Muscle of arm (tissue), 12 donors: ENCODE measurements around the gene IL27RA. TPM values are rescaled to one million over a fixed set of nuclear protein-coding genes. Genes with fewer than 3 reads are reported as not detected.

ENCODE experiments used
- polyA plus RNA-seq, 12 donors: library from polyadenylated mRNA; unstranded; fragments of 120-200 nt; gene quantifications; one replicate each; pipeline ENCODE4 v1.2.1, GENCODE V29; 2013; ENCODE audit not compliant: insufficient read length in 12 of 12

IL27RA gene
- polyA plus RNA-seq, 12 donors = 2.0 to 8.2 (median 2.8) TPM; not detected in 1

Other genes with a start within 250 kb of the IL27RA start
- 1 to 10 TPM in 10 of 12 donors, not detected in 2; 2.1 to 5.2 (median 3.5) TPM for gene ZSWIM4, start 236.3 kb upstream of the IL27RA start, polyA plus RNA-seq
- 1 to 10 TPM in 8 of 12 donors, under 1 TPM in 2, not detected in 2; 0.72 to 2.4 (median 1.6) TPM for gene NANOS3, start 154.6 kb upstream of the IL27RA start, polyA plus RNA-seq
- gene BRME1, start 125.6 kb upstream of the IL27RA start, polyA plus RNA-seq = 10 to 100 TPM in 1 of 12 donors, 1 to 10 TPM in 10, not detected in 1; 2.1 to 24.7 (median 3.7) TPM
- 10 to 100 TPM in 9 of 12 donors, 1 to 10 TPM in 2, not detected in 1; 7.6 to 28.3 (median 12.1) TPM for gene CC2D1A, start 125.6 kb upstream of the IL27RA start, polyA plus RNA-seq
- gene PODNL1, start 93.3 kb upstream of the IL27RA start, polyA plus RNA-seq = 1 to 10 TPM in 3 of 12 donors, under 1 TPM in 7, not detected in 2; 0.27 to 1.4 (median 0.67) TPM
- gene DCAF15, start 79.3 kb upstream of the IL27RA start, polyA plus RNA-seq = 10 to 100 TPM in 11 of 12 donors, not detected in 1; 13.7 to 25.4 (median 17.0) TPM
- 10 to 100 TPM in 2 of 12 donors, 1 to 10 TPM in 9, not detected in 1; 3.7 to 11.1 (median 5.2) TPM for gene RFX1, start 25.4 kb upstream of the IL27RA start, polyA plus RNA-seq
- gene RLN3, start 3.6 kb upstream of the IL27RA start, polyA plus RNA-seq = not detected
- 1 to 10 TPM in 2 of 12 donors, under 1 TPM in 8, not detected in 2; 0.35 to 2.5 (median 0.71) TPM for gene PALM3, start 30.3 kb downstream of the IL27RA start, polyA plus RNA-seq
- 1 to 10 TPM in 2 of 12 donors, under 1 TPM in 9, not detected in 1; 0.29 to 6.6 (median 0.58) TPM for gene MISP3, start 41.0 kb downstream of the IL27RA start, polyA plus RNA-seq
- gene C19orf67, start 54.0 kb downstream of the IL27RA start, polyA plus RNA-seq = under 1 TPM in 1 of 12 donors, not detected in 11; 0.13 TPM
- gene SAMD1, start 59.0 kb downstream of the IL27RA start, polyA plus RNA-seq = 10 to 100 TPM in 11 of 12 donors, not detected in 1; 24.7 to 61.1 (median 39.3) TPM
- gene PRKACA, start 86.0 kb downstream of the IL27RA start, polyA plus RNA-seq = 100 to 1,000 TPM; 192 to 648 (median 407) TPM
- 10 to 100 TPM in 4 of 12 donors, 1 to 10 TPM in 7, not detected in 1; 6.6 to 22.8 (median 9.8) TPM for gene ASF1B, start 104.8 kb downstream of the IL27RA start, polyA plus RNA-seq
- gene ADGRL1, start 174.4 kb downstream of the IL27RA start, polyA plus RNA-seq = 10 to 100 TPM; 13.5 to 70.1 (median 16.0) TPM